GM12892 (cell line): ENCODE data around the gene TSACC.
"Not testable (repeated sequence)": the region's sequence is repeated elsewhere in the genome, so short reads cannot be mapped to it uniquely, and the experiment has no call there.

Source experiments
- DNase-seq: peaks from one replicate; pipeline ENCODE4 v3.0.0; 2011; ENCODE audit not compliant: insufficient read length
- FAIRE-seq: peaks from 2 replicates; lab custom pipeline; 2011; peaks lifted over from hg19 to GRCh38; lab: Jason Lieb, UNC
- POLR2A ChIP-seq: IDR thresholded peaks from 2 replicates; pipeline ENCODE4 v1.6.1; 2011; ENCODE audit warnings: low read depth, low read length, control low read depth
- POLR2AphosphoS5 ChIP-seq: IDR thresholded peaks from 2 replicates; pipeline ENCODE4 v1.6.1; 2011; ENCODE audit warnings: low read depth, low read length, control low read depth
- TAF1 ChIP-seq: IDR thresholded peaks from 2 replicates; pipeline ENCODE4 v1.6.1; 2011; ENCODE audit warnings: low read depth, mild to moderate bottlenecking, control low read depth, low read length, borderline replicate concordance

Gene TSACC

DNA sequence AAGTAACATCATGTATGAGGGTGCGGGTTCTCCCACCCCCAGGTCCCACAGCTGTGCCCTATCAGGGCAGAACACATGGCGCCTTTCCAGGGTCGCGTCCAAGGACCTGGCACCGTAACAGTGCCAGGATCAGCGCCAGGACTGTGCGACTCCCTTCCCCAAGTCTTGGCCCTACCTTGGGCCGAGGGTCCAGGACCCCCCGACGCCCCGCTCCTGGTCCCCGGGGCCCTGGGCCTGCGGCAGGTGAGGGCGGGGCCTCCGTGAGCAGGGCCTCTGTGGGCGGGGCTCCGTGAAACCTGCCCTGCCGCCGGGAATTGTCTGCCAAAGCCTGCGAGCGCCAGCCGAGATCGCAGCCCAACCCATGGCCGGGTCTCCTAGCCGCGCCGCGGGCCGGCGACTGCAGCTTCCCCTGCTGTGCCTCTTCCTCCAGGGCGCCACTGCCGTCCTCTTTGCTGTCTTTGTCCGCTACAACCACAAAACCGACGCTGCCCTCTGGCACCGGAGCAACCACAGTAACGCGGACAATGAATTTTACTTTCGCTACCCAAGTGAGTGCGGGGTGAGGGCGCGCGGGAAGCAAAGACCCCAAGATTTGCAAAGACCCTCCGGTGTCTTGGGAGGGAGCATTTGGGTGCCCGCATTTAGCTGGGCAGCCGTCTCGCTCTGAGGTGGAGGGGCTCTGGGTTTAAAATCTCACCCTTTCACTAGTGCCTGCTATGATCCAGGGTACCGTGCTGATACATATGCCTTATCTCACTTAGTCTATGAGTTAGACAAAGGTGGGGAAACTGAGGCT lies 30.8 kb downstream of the TSACC start, which contains the start of gene RHBG:
RHBG (plus strand) TSS at position 323 of the 796 bp plus-strand sequence; CDS start at position 362, 39 bp downstream.
- no peak for TF ChIP-seq POLR2AphosphoS5
- no peak for TF ChIP-seq TAF1
- no peak for TF ChIP-seq POLR2A
- FAIRE-seq (no peak), DNase-seq (peak; percentile 7)

DNA sequence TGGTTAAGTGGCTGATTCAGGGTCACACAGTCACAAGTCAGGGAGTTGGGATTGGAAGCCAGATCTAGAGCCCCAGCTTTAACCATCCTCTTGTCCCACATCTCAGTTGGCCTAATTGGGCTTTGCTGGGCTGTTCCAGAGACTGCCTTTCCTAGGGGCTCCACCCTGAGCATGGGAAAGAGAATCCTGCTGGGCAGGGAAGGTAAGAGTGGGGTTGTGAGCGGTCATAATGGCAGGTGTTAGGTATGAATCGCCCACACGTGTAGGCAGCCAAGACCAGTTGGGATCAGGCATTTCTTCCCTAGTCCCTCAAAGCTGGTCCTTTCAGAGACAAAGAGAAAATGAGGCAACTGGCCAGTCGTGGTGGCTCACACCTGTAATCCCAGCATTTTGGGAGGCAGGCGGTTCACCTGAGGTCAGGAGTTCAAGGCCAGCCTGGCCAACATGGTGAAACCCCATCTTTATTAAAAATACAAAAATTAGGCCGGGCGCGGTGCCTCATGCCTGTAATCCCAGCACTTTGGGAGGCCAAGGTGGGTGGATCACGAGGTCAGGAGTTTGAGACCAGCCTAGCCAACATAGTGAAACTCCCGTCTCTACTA lies 31.5 kb downstream of the TSACC start:
- DNase-seq, FAIRE-seq: not testable (repeated sequence)

DNA sequence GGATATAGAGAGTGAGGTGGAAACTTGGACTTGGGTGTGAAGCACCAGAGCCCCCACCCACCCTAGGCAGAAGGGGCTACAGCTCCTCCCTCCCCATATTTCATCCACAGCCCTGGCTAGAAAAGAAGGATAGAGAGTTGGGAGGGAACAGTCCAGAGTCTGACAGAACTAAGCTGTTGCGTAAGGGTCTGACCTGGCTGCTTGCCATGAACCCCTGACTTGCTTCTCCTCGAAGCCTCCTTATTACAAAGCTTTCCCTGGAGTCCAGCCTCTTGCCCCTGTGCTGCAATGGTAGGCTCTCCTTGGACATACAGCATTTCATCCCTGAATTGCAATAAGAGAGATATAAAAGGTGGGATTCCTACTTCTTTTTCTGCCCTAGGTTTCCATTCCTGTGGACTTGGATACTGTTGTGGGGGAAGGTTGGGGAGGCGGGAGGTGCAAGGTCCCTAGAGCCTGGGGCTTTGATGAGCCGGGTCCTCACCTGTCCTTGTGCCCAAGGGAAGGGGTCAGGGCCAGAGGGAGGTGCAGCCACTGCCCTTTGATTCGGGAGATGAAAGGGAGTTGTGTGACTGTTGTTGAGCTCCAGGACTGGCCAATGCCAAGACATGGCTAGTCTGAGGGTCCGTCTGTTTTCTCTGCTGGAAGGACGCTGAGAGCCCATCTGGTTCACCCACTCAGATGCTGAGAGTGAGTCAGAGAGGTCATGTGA lies 33.4 kb downstream of the TSACC start:
- FAIRE-seq (no peak), DNase-seq (no peak)
- TF ChIP-seq POLR2A = no peak
- TF ChIP-seq POLR2AphosphoS5 = no peak
- TF ChIP-seq TAF1 = no peak

- FAIRE-seq = no peak
These were observed 33.9 kb downstream of the TSACC start for GRCh38 chr1:156372265-156372586.

DNA sequence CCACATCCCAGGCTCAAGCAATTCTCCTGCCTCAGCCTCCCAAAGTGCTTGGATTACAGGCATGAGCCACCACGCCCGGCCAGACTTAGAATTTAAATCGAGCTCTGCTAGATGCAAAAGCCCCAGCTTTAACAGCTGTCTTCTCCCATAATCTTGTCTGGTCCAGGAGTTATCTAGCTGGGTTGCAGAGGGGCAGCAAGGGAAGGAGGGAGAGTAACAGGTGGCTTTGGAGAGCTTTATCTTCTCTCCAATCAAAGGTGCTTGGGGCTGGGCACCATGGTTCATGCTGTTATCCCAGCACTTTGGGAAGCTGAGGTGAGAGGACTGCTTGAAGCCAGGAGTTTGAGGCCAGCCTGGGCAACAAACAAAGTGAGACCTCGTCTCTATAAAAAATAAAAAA lies 34.5 kb downstream of the TSACC start:
- TF ChIP-seq POLR2A (no peak), POLR2AphosphoS5 (no peak), TAF1 (no peak)
- DNase-seq (no peak), FAIRE-seq (no peak)

More at GRCh38 chr1:156372265-156372586, 33.9 kb downstream of the TSACC start:
- TF ChIP-seq POLR2A = no peak
- no peak for TF ChIP-seq TAF1
- TF ChIP-seq POLR2AphosphoS5 = no peak
- no peak for DNase-seq

DNA sequence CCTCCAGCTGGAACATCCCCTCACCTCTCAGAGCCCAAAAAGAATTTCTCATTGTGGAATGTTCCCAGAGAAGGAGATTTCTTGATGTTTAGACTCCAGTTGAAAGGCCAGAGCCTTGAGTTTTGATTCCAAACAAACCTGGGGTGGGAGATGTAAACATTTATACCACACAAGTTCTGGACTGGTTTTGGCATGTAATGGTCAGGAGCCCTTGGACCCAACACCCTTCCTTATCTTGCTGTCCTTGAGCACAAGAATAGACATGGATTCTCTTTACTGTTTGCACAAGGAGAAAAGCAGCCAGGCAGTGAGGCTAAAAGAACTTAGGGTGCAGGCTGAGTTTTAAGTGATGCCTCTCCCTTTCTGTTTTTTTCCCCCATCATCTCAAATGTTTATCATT lies 35.2 kb downstream of the TSACC start:
- no peak for FAIRE-seq
- no peak for DNase-seq
- TF ChIP-seq TAF1 (no peak), POLR2A (no peak), POLR2AphosphoS5 (no peak)

DNA sequence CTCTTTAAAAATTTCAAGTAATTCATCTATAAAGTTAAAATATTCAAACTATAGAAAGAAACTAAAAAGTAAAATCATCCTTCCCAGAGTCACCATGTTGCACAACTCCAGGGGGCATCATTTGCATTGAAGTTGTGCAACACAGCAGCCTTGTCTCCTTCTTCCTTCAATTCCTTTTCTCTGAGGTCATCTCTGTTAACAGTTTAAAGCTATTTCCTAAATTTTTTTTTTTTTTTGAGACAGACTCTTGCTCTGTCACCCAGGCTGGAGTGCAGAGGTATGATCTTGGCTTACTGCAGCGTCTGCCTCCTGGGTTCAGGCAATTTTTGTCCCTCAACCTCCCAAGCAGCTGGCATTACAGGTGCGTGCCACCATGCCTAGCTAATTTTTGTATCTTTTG lies 37.8 kb downstream of the TSACC start:
- TF ChIP-seq POLR2AphosphoS5 (no peak), POLR2A (no peak), TAF1 (no peak)
- DNase-seq (no peak), FAIRE-seq (no peak)

DNA sequence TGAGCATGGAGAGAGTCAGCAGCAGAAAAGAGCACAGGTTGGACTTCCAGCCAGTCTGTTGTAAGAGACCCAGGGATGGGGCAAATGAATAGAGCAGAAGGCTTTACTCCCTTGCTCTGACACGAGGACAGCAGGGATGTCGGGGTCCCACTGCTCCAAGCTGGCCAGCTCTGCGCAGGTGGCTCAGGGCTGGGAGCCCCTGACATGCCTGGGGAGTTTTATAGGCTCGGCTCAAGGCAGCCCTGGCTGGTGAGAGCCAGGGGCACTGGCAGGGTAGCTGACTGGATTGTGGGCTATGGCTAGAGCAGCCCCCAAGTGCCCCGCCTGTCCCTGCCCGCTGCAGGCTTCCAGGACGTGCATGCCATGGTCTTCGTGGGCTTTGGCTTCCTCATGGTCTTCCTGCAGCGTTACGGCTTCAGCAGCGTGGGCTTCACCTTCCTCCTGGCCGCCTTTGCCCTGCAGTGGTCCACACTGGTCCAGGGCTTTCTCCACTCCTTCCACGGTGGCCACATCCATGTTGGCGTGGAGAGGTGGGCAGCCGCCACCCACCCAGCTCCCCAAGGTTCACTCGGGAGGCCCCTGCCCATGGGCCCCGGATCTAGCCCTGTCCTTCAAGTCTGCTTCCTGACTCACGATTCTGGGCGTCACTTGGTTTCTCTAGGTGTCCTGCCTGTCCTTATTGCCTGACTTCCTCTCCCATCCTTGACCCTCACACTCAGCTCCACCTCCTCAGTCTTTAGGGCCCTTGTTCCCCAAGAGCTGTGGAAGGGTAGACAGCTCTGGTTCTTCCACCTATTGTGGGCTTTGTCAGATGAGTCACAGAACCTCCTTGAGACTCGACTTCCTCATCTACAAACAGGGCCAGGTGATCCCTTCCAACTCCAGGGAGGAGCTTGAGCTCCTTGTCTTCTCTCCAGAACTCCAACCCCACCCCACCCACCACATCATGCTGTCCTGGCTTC lies 38.9 kb downstream of the TSACC start:
- no peak for FAIRE-seq
- TF ChIP-seq POLR2A (no peak), TAF1 (no peak), POLR2AphosphoS5 (no peak)

GRCh38 chr1:156378557-156378956 lies 40.2 kb downstream of the TSACC start:
- TF ChIP-seq TAF1 (no peak), POLR2A (no peak), POLR2AphosphoS5 (no peak)
- DNase-seq (no peak), FAIRE-seq (no peak)

More for the DNA sequence above, 38.9 kb downstream of the TSACC start:
- peak; percentile 16 for DNase-seq

GRCh38 chr1:156379420-156380165 lies 41.3 kb downstream of the TSACC start:
- TF ChIP-seq TAF1 = no peak
- TF ChIP-seq POLR2A = no peak
- no peak for TF ChIP-seq POLR2AphosphoS5
- DNase-seq = no peak

More at GRCh38 chr1:156379420-156380165, 41.3 kb downstream of the TSACC start:
- no peak for FAIRE-seq
